CD4-positive, alpha-beta T cell treated with Interleukin-4 for 4 hours (primary cell): ENCODE measurements around the gene ACTR5.
"Not testable (repeated sequence)": the region's sequence is repeated elsewhere in the genome, so short reads cannot be mapped to it uniquely, and the experiment has no call there.

Experiments
- DNase-seq: peaks from one replicate; pipeline ENCODE4 v3.0.0-alpha.2; 2020

ACTR5 gene

GRCh38 chr20:38769376-38770295 is 21.4 kb downstream of the ACTR5 start:
- DNase-seq: no peak

GRCh38 chr20:38770546-38770945 is 22.3 kb downstream of the ACTR5 start:
- no peak for DNase-seq

- no peak for DNase-seq
These were observed 22.7 kb downstream of the ACTR5 start for GRCh38 chr20:38770970-38771369.

- no peak for DNase-seq
These were observed 23.4 kb downstream of the ACTR5 start for GRCh38 chr20:38771621-38772020.

GRCh38 chr20:38774167-38774566 is 25.9 kb downstream of the ACTR5 start:
- no peak for DNase-seq

GRCh38 chr20:38776363-38776762 is 28.1 kb downstream of the ACTR5 start:
- DNase-seq: peak; percentile 37

GRCh38 chr20:38779247-38780097 is 31.2 kb downstream of the ACTR5 start:
- no peak for DNase-seq

- DNase-seq: no peak
These were observed 34.0 kb downstream of the ACTR5 start for GRCh38 chr20:38782275-38782674.

GRCh38 chr20:38787870-38788269 is 39.6 kb downstream of the ACTR5 start:
- DNase-seq: no peak

- no peak for DNase-seq
These were observed 41.4 kb downstream of the ACTR5 start for GRCh38 chr20:38789503-38790199.

- DNase-seq: peak; percentile 35
These were observed 42.2 kb downstream of the ACTR5 start for GRCh38 chr20:38790200-38791053.

- DNase-seq: no peak
These were observed 43.0 kb downstream of the ACTR5 start for GRCh38 chr20:38791291-38791690.

GRCh38 chr20:38791940-38792339 is 43.7 kb downstream of the ACTR5 start:
- no peak for DNase-seq

GRCh38 chr20:38794057-38794456 is 45.8 kb downstream of the ACTR5 start:
- not testable (repeated sequence) for DNase-seq

- DNase-seq: no peak
These were observed 50.0 kb downstream of the ACTR5 start for GRCh38 chr20:38798266-38798665.

- DNase-seq: no peak
These were observed 50.9 kb downstream of the ACTR5 start for GRCh38 chr20:38799203-38799602.

GRCh38 chr20:38800882-38801281 is 52.6 kb downstream of the ACTR5 start:
- DNase-seq: no peak

- no peak for DNase-seq
These were observed 56.0 kb downstream of the ACTR5 start for GRCh38 chr20:38804221-38804620.

GRCh38 chr20:38804682-38805501 is 56.6 kb downstream of the ACTR5 start:
- peak; percentile 79 for DNase-seq

GRCh38 chr20:38805502-38805957 is 57.3 kb downstream of the ACTR5 start, which contains the start of gene PPP1R16B:
Gene PPP1R16B, plus strand, starts transcription at chr20:38805697. Its CDS starts 30,229 bp downstream, at chr20:38835926.
- peak; percentile 53 for DNase-seq
